Activated CD4-positive, alpha-beta memory T cell treated with anti-CD3 and anti-CD28 coated beads for 36 hours (primary cell): Measurements from ENCODE around the gene FOXL3. TPM values are rescaled to one million over a fixed set of nuclear protein-coding genes. Genes with fewer than 3 reads are reported as not detected.

Source experiments
- CTCF ChIA-PET: fragments of 350-600 bp; sonication (Branson Sonifier 250); formaldehyde crosslinking; loops from one replicate; lab custom pipeline; 2021; ENCODE audit warnings: antibody characterized with exemption, inconsistent platforms; lab: Charles Lee
- POLR2A ChIA-PET: fragments of 350-600 bp; sonication (Branson Sonifier 250); formaldehyde crosslinking; loops from one replicate; lab custom pipeline; 2021; ENCODE audit warnings: antibody characterized with exemption; lab: Charles Lee
- DNase-seq: peaks from one replicate; pipeline ENCODE4 v3.0.0-alpha.2; 2020
- H3K27ac Mint-ChIP-seq: one replicate; pipeline ENCODE4 v1.8.0; 2021; ENCODE audit warnings: mixed read lengths
- H3K27me3 Mint-ChIP-seq: one replicate; pipeline ENCODE4 v1.8.0; 2021; ENCODE audit warnings: mixed read lengths
- H3K36me3 Mint-ChIP-seq: one replicate; pipeline ENCODE4 v1.8.0; 2021; ENCODE audit warnings: mixed read lengths
- H3K4me1 Mint-ChIP-seq: one replicate; pipeline ENCODE4 v1.8.0; 2021; ENCODE audit warnings: low read depth, mixed read lengths
- H3K4me3 Mint-ChIP-seq: one replicate; pipeline ENCODE4 v1.8.0; 2021; ENCODE audit warnings: mild to moderate bottlenecking, mixed read lengths
- H3K9me3 Mint-ChIP-seq: one replicate; pipeline ENCODE4 v1.8.0; 2021; ENCODE audit warnings: mixed read lengths
- intact Hi-C: fragments of 100-400 bp; cut with micrococcal nuclease; formaldehyde crosslinking; loops from one replicate; pipeline ENCODE4 v1.15.1; 2023
- total RNA-seq, 2 experiments: library from RNA; stranded (reverse); gene quantifications; one replicate each; pipeline ENCODE4 v1.2.3, GENCODE V29; 2021

The FOXL3 gene
- total RNA-seq, 2 experiments from 2014 or later = not detected

GRCh38 chr7:337567-337951, 47.6 kb downstream of the FOXL3 start:
- Mint-ChIP-seq H3K27ac (no peak overlapping the region), H3K4me1 (peaks cover 5% of the 10 kb centered on the region), H3K9me3 (peaks cover 17% of the 10 kb centered on the region), H3K4me3 (no peak overlapping the region), H3K36me3 (no peaks in the 10 kb centered on the region), H3K27me3 (no peaks in the 10 kb centered on the region)
- CTCF ChIA-PET = no interaction called here
- POLR2A ChIA-PET = no interaction called here
- intact Hi-C loops = no loop called here
- no peak for DNase-seq

GRCh38 chr7:338295-339061, 48.5 kb downstream of the FOXL3 start:
- H3K4me3 Mint-ChIP-seq = no peak overlapping the region
- intact Hi-C loops = no loop called here
- POLR2A ChIA-PET = no interaction called here

DNA sequence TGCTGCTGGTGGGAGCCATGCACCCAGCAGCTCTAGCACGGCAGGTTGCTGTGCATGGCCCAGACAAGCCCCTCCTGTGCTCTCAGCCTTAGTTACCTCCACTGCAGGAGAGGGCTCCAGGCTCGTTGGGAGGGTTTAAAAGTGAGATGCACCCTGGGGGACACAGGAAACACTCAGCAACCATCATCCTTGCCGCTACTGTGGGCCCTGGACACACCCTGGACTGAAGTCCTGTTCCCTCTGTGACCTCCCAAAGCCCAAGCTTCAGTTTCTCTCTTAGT, 49.0 kb downstream of the FOXL3 start:
- no peak overlapping the region for H3K4me3 Mint-ChIP-seq
- H3K4me1 Mint-ChIP-seq = peaks cover 5% of the 10 kb centered on the region
- H3K36me3 Mint-ChIP-seq = no peaks in the 10 kb centered on the region
- H3K27ac Mint-ChIP-seq = no peak overlapping the region
- POLR2A ChIA-PET = no interaction called here
- intact Hi-C loops = no loop called here
- H3K27me3 Mint-ChIP-seq = no peaks in the 10 kb centered on the region
- DNase-seq = no peak
- peaks cover 12% of the 10 kb centered on the region for H3K9me3 Mint-ChIP-seq
- CTCF ChIA-PET = no interaction called here

More at GRCh38 chr7:338295-339061, 48.5 kb downstream of the FOXL3 start:
- Mint-ChIP-seq H3K27me3 (no peaks in the 10 kb centered on the region), H3K9me3 (peaks cover 17% of the 10 kb centered on the region), H3K27ac (no peak overlapping the region), H3K36me3 (no peaks in the 10 kb centered on the region), H3K4me1 (peaks cover 5% of the 10 kb centered on the region)
- CTCF ChIA-PET = no interaction called here
- no peak for DNase-seq

DNA sequence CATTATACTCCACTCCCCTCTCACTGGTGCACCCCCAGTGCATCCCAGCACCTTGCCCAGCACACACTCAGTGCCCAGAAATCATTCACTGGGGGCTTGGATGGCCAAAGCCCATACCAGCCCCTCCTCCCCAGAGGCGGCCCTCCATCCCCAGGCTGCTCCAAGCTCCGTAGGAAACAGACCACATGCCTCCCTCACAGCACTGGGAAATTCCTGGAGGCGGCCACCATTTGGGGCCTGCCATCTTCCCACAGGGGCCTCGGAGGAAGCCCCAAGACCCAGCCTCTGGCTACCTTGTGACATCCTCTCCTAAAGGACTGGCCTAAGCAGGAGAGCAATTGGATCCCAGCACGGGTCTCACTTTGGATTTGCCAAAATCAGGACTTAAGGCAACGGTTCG, 49.7 kb downstream of the FOXL3 start:
- Mint-ChIP-seq H3K4me1 (peaks cover under 1% of the 10 kb centered on the region), H3K27me3 (no peaks in the 10 kb centered on the region), H3K9me3 (peaks cover 5% of the 10 kb centered on the region), H3K36me3 (no peaks in the 10 kb centered on the region), H3K4me3 (no peak overlapping the region), H3K27ac (no peak overlapping the region)
- intact Hi-C loops = no loop called here
- DNase-seq = no peak
- POLR2A ChIA-PET = no interaction called here
- CTCF ChIA-PET = no interaction called here

- DNase-seq = no peak
- H3K36me3 Mint-ChIP-seq = no peaks in the 10 kb centered on the region
- no peak overlapping the region for H3K27ac Mint-ChIP-seq
- no peaks in the 10 kb centered on the region for H3K4me1 Mint-ChIP-seq
- no peaks in the 10 kb centered on the region for H3K27me3 Mint-ChIP-seq
- CTCF ChIA-PET = interaction anchor here (0.5 kb wide), 1 partner anchor 599 kb away, joined by 3 read pairs; no protein-coding TSS in a partner anchor
- POLR2A ChIA-PET = no interaction called here
- no peak overlapping the region for H3K4me3 Mint-ChIP-seq
- no peaks in the 10 kb centered on the region for H3K9me3 Mint-ChIP-seq
- intact Hi-C loops = no loop called here
Measured at GRCh38 chr7:340200-340937, 50.4 kb downstream of the FOXL3 start.

Other genes with a start within 250 kb of the FOXL3 start
- under 1 TPM; 0.45 to 0.80 TPM for gene FAM20C, start 97.6 kb upstream of the FOXL3 start, total RNA-seq
- 1 to 10 TPM; 6.3 to 6.9 TPM for gene PDGFA, start 229.7 kb downstream of the FOXL3 start, total RNA-seq